ENCODE data around the gene GPC2.
A peak's percentile ranks its signal among the peaks of the same experiment; 100 is the strongest.
"Not testable (repeated sequence)": the region's sequence is repeated elsewhere in the genome, so short reads cannot be mapped to it uniquely, and the experiment has no call there.

Gene GPC2

DNA sequence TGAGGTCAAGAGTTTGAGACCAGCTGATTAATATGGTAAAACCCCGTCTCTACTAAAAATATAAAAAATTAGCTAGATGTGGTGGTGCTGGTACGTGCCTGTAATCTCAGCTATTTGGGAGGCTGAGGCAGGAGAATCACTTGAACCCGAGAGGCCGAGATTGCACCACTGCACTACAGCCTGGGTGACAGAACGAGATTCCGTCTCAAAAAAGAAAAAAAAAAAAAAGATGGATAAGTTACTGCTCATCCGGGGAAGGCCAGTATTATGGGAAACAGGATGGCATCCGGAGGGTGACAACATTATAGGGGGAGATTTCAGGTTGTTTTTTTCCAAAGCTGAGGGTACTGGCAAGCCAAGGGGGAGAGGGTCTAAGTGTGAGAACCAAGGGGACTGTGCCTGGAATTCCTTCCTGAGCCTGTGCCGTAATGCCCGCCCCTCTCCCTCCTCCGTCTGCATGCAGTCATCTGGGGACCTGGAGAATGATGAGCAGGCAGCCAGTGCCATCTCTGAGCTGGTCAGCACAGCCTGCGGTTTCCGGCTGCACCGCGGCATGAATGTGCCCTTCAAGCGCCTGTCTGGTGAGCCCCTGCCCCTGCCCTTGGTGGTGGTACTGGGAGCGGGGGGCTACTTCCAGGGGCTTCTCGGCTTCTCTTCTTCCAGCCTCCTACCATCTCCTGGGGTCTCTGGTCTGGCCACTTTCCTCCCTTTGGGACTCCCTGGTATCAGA lies 24.1 kb downstream of the GPC2 start:
- DNase-seq (ENCODE audit: low read depth in 2 of 2), result no peak

DNA sequence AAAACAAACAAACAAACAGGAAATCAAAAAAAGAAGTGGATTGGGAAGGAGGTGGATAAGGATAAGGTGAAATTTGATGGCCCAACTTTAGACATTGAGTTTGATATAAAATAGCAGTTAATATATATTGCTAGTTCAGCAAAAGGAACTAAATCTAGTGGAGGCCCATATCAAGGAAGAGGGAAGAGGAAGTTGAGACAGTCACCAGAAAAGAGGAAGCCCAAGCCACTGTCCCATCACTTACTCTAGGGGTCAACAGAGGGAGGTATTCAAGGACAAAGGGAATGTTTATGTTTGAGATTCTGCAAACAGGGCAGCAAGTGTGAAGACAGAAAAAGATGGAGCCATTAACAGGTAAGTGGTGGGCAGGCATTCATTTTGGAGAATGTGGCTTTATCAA lies 24.8 kb downstream of the GPC2 start:
- DNase-seq (ENCODE audit: low read depth in 2 of 2), result no peak

DNA sequence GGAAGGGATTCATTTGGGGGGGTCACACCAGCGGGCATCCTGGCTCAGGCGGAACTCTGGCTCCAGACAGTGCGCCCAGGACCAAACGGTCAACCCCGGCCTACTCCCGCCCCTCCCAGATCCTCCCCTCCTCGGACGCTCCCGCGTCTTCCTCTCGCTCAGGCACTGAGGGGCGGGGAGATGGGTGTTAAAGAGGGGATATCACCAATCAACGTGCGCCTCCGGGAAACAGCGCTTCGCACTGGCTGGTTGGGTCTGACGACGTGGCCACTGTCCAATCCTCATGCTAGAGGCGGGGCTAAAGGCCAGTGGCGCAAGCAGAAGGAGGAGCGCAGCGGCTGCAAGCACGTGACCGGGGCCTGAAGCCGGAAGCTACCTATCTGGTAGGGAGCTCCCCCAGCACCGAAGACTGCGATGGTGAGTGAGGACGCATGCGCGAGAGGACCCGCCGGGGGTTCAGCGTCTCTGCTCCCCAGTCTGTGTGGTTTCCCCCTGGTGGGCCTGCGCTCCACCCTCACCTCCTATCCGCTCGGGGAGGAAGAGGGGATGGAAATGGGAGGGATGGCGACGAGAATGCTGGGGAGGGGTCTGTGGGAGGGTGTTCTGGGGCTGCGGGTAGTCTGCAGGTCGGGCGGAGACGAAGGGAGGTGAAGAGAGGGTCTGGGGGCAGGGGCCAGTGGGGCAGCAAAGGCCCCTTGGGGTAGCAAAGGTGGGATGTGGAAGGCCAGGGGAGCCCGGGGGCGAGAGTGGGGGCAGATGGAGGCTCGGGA lies 28.4 kb downstream of the GPC2 start, which contains the start of gene LAMTOR4:
LAMTOR4 (plus strand) TSS at position 360 of the 770 bp plus-strand sequence; CDS start at position 415, 55 bp downstream.
- peak; percentile 98 for DNase-seq (ENCODE audit: low read depth in 2 of 2)

DNA sequence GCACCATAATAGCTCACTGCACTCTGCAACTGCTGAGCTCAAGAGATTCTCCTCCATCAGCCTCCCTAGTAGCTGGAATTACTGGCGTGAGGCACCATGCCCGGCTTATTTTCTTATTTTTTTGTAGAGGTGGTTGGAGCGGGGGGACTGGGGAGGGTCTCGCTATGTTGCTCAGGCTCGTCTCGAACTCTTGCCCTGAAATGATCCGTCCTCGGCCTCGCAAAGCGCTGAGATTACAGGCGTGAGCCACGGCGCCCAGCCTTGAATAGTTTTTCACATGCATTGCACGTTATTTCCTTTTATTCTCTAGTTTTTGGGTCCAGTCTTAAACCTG lies 29.0 kb downstream of the GPC2 start:
- DNase-seq (ENCODE audit: low read depth in 2 of 2), result no peak

DNA sequence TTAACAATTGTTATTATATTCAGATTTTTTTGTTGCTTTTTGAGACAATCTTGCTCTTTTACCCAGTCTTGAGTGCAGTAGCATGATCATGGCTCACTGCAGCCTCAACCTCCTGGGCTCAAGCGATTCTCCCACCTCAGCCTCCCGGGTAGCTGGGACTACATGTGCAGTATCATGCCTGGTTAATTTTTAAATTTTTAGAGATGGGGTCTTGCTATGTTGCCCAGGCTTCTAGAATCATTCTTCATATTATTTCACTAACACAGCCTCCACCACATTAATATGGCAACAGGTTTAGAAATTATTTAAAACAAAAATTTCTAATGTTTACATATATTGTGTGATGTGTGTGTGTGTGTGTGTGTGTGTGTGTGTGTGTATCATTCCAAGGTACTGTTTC lies 29.9 kb downstream of the GPC2 start:
- DNase-seq (ENCODE audit: low read depth in 2 of 2), result no peak

DNA sequence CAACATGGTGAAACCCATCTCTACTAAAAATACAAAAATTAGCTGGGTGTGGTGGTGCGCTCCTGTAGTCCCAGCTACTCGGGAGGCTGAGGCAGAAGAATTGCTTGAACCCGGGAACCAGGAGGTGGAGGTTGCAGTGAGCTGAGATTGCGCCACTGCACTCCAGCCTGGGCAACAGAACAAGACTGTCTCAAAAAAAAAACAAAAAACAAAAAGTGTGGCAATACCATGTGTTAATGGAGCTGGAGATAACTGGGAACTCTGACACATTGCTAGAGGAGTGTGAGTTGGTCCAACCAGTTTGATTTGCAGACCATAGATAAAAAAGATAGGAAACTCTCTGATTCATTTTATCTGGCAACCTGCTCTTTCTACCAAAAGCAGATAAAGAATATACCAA lies 30.8 kb downstream of the GPC2 start:
- DNase-seq (ENCODE audit: low read depth in 2 of 2), result not testable (repeated sequence)

DNA sequence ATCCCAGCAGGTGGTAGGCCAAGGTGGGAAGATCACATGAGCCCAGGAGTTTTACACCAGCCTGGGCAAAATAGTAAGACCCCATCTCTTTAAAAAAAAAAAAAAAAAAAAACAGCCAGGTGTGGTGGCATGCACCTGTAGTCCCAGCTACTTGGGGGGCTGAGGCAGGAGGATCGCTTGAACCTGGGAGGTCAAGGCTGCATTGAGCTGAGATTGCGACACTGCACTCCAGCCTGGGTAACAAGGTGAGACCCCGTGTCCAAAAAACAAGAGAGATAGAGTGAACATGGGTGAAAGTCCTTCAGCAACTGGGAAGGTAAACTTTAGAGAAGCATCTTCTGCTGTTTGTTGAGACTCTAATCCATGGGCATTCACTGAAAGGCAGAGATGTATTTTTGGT lies 34.7 kb downstream of the GPC2 start:
- no peak for DNase-seq (ENCODE audit: low read depth in 2 of 2)

DNA sequence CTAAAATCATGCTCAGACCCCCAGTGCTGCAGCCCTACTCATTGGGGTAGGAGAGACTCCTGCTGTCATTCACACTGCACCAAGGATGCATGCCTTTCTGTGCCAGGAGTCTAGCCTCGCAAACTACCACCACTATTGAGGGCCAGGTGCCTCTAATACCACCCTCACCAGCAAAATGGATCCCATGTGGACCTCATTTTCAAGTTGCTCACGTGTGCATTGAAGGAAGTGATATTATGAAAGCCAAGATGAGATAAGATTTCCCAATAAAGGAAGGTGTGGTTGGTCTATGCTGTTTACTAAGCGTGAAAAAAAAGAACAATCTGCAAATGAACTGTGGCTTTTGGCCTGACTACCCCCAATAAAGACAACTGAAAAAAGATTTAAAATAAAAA lies 35.6 kb downstream of the GPC2 start:
- DNase-seq (ENCODE audit: low read depth in 2 of 2), result no peak

DNA sequence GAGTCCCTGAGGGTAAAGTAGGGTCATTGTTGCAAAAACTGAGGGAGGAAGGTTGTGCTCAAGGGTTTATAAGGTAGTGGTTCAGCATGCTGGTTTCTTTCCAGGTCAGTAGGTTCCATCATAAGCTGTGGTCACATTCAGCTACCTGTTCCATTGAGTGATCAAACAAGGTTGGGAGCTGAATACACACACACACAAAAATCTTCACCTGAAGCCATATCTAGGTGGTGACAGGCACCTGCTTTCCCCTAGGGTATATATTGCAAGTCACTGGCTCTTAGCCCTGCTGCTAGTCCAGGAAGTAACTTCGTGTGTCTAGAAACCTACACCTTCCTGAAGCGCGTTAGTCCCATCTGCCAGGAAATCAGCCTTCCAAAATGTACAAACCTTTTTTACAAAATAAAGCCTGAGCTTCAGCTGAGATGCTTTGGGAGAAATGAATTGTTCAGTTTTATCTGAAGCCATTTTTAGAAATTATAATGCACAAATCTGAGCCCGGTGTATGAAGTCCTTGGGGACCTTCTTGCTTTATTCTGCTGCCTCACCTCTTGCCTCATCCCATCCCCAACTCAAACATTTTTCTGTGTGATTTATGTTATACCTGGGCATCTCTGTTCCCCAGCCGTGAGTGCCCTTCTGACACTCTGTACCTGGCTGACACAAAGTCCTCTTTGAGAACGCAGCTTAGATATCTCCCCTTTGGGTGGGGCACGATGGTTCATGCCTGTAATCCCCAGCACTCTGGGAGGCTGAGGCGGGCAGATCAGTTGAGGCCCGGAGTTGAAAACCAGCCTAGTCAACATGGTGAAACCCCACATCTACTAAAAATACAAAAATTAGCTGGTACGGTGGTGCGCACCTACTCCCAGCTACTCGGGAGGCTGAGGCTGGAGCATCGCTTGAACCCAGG lies 39.1 kb downstream of the GPC2 start:
- no peak for DNase-seq (ENCODE audit: low read depth in 2 of 2)

DNA sequence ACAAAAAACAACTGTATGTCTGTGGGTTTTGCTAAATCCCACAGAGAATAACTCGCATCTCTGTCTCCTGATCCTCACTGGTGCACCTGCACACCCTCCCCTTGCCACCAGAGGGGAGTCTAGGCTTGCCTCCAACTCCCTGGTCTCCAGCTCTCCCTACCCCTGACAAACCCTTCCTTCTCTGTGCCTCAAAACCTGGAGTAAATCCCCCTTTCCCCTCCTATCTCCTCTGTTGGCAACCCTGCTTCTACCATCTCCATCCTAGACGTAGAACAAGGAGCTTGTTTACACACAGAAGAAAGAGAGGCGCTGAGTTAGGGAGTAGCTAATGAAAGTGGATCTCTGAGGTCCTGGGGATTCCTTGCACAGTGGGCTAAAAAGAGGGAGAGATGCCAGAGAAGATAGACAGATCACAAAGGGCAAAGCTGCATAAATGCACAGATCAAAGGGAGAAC lies 44.5 kb downstream of the GPC2 start:
- peak; percentile 45 to 64 for DNase-seq (ENCODE audit: low read depth in 2 of 2)

DNA sequence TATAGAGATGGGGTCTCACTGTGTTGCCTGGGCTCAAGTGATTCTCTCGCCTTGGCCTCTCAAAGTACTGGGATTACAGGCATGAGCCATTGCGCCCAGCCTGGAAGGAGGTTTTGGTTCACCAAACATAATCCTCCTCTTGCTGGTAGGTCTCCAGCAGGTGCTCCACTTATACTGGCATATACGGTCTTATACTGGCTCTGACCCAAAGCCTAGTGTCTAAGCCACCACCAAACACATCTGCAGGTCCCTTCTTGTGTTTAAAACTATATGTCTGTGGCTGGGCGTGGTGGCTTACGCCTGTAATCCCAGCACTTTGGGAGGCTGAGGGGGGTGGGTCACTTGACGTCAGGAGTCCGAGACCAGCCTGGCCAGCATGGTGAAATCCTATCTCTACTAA lies 45.1 kb downstream of the GPC2 start:
- no peak for DNase-seq (ENCODE audit: low read depth in 2 of 2)

DNA sequence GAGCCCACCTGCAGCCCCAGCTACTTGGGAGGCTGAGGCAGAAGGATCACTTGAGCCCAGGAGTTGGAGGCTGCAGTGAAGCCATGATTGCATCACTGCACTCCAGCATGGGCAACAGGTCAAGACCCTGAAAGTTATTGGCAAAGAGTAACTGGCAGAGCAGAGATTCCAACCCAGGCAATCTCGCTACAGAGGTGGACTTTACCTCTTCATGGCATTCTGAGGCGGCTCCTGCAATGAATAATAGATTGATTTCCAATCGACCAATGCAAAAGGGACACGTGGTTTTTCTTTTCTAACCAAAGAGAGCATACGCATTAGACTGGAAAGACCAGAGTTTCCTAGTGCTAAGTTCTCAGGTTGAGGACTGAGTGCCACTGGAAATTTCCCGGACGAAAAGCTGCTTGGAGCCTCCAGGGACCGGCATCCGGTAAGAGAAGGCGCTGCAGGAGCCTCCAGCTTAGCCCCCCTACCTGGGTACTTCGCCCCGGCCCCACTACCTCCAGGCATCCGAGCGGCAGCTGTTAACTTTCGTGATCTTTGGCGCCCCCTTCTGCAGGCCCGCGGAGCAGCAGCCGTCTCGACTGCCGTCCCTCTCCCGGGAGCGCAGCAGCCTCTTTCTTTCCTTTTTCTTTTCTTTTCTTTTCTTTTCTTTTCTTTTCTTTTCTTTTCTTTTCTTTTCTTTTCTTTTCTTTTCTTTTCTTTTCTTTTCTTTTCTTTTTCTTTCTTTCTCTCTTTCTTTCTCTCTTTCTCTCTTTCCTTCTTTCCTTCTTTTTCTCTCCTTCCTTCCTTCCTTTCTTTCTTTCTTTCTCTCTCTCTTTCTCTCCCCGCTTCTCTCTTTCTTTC lies 46.4 kb downstream of the GPC2 start:
- peak; percentile 66 to 83 for DNase-seq (ENCODE audit: low read depth in 2 of 2)

DNA sequence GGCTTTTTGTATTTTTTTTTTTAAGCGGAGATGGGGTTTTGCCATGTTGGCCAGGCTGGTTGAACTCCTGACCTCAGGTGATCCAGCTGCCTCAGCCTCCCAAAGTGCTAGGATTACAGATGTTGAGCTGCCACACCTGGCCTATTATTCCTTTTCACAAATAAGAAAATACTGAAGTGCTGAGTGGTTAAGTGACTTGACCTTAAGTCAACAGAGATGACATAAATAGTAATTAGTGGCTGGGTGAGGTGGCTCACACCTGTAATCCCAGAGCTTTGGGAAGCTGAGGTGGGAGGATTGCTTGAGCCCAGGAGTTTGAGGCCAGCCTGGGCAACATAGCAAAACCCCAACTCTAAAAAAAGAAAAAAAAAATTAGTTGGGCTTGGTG lies 47.0 kb downstream of the GPC2 start:
- not testable (repeated sequence) for DNase-seq (ENCODE audit: low read depth in 2 of 2)

DNA sequence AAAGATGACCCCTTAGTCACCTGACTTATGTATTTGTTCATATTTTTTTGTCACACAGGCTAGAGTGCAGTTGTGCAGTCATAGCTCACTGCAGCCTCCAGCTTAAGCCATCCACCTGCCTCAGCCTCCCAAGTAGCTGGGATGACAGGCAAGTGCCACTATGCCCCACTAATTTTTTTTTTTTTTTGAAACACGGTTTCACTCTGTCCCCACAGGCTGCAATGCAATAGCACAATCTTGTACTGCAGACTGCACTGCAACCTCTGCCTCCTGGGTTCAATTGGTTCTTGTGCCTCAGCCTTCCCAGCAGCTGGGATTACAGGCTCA lies 48.6 kb downstream of the GPC2 start:
- no peak for DNase-seq (ENCODE audit: low read depth in 2 of 2)

DNA sequence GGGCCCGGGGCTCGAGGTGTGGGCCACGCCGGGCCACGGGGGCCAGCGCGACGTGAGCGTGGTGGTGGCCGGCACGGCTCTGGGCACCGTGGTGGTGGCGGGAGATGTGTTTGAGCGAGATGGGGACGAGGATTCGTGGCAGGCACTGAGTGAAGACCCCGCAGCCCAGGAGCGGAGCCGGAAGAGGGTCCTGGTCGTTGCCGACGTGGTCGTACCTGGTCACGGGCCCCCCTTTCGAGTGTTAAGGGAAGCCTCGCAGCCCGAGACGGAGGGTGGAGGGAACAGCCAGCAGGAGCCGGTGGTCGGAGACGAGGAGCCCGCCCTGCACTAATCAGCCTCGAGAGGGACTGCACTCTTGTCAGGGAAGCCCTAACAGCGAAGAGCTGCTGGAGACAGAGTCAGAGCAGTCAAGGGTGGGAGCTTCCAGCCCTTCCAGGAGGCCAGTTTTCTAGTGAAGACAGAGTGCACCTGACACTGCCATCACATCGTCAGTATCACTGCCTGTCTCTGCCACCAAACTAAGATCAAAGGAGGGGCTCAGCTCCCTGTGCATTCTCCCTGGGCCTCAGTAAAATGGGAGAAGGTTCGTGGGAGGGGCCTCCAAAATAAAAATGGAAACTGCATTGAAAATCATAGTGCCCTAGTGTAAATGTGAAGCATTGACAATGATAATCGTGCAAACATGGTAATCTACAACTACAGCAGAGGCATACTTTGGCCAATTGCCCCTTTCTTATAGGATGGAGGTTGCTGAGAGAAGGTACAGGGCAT lies 49.1 kb downstream of the GPC2 start:
- DNase-seq (ENCODE audit: low read depth in 2 of 2), result no peak

DNA sequence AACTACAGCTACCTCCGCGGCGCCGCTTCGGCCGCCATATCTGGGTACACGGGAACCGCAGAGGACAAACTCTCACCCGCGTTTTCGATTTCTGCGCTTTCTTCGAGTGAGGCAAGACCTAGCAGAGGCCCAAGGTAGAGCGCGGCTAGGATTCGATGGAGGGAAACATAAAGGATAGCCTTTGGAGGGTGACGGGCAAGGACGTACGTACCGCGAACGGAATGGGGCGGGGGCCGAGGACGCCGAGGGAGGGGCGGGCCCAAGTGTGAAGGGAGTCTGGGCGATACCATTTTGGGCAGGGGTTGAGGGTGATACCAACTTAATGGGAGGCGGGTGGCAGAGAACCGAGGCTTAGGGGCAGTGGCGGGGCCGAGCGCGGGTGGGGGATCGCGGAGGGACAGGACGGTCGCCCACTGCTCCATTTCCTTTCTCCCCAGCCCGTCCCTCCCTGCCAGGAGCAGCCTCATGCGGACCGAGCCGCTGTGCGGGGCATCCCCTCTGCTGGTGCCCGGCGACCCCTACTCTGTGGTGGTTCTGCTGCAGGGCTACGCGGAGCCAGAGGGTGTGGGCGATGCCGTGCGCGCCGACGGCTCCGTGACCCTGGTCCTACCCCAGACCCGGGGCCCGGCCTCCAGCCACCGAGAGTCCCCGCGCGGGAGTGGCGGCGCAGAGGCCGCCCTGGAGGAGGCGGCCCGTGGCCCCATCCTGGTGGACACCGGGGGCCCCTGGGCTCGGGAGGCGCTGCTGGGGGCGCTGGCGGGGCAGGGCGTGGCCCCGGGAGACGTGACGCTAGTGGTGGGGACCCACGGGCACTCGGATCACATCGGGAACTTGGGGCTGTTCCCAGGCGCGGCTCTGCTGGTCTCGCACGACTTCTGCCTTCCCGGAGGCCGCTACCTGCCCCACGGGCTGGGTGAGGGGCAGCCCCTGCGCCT lies 50.0 kb downstream of the GPC2 start, which contains the start of gene MBLAC1:
MBLAC1 (plus strand) TSS at position 37 of the 935 bp plus-strand sequence; CDS start at position 466, 429 bp downstream.
- DNase-seq (ENCODE audit: low read depth in 2 of 2), result peak; percentile 83 to 91

DNA sequence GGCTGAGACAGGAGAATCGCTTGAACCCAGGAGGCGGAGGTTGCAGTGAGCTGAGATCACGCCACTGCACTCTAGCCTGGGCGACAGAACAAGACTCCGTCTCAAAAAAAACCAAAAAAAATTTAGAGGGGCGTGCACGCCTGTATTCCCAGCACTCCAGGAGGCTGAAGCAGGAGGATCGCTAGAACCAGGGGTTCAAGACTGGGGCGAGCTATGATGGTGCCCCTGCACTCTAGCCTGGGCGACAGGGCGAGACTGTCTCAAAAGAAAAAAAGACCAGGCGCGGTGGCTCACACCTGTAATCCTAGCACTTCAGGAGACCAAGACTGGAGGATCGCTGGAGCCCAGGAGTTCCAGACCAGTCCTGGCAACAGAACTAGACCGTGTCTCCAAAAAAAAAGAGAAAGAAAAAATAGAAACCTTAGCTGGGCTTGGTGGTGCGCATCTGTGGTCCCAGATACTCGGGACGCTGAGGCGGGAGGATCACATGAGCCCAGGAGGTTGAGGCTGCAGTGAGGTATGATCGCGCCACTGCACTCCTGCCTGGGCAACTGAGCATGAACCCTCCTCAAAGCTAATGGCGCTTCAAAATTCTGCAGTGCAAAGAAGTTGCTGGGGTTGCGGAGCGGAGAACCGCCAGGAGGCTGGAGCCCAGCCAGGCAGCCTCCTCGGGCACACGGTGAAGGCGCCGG lies 50.8 kb downstream of the GPC2 start:
- no peak for DNase-seq (ENCODE audit: low read depth in 2 of 2)

DNA sequence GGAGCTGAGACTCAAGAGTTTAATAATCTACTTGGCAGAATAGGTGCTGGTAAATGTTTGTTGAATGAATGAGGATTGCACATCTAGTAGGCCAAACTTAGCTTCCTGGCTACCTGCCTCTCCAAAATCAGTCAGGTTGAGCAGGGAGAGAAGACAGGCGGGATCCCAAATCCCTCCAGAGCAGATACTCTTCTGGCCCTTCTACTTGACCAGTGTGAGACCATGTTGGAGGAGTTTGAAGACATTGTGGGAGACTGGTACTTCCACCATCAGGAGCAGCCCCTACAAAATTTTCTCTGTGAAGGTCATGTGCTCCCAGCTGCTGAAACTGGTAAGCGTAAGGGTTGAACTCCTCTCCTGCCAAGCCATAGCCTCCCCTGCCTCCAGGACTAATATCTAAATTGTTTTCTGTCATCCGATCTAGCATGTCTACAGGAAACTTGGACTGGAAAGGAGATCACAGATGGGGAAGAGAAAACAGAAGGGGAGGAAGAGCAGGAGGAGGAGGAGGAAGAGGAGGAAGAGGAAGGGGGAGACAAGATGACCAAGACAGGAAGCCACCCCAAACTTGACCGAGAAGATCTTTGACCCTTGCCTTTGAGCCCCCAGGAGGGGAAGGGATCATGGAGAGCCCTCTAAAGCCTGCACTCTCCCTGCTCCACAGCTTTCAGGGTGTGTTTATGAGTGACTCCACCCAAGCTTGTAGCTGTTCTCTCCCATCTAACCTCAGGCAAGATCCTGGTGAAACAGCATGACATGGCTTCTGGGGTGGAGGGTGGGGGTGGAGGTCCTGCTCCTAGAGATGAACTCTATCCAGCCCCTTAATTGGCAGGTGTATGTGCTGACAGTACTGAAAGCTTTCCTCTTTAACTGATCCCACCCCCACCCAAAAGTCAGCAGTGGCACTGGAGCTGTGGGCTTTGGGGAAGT lies 52.6 kb downstream of the GPC2 start:
- no peak for DNase-seq (ENCODE audit: low read depth in 2 of 2)
